ENCODE data around the gene LAMP2.
"Not testable (repeated sequence)": the region's sequence is repeated elsewhere in the genome, so short reads cannot be mapped to it uniquely, and the experiment has no call there.

Gene LAMP2

DNA sequence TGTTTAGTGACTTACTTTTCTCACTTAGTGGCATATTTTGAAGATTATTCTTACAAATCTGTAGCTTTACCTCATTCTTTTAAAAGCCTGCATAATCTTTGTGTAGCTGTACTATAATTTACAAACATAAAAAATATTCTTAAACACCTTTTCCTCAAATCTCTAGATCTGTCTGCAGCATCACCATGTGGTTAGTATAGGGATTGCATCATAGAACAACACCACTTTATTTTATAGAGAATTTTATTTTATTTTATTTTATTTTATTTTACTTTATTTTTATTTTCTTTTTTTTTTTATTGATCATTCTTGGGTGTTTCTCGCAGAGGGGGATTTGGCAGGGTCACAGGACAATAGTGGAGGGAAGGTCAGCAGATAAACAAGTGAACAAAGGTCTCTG, 6.4 kb upstream of the LAMP2 start:
- peak; percentile 57 for DNase-seq (ENCODE audit: low read depth)
- H3K4me3 ChIP-seq (replicated peaks; ENCODE audit: low read depth, low read length): not testable (repeated sequence)

DNA sequence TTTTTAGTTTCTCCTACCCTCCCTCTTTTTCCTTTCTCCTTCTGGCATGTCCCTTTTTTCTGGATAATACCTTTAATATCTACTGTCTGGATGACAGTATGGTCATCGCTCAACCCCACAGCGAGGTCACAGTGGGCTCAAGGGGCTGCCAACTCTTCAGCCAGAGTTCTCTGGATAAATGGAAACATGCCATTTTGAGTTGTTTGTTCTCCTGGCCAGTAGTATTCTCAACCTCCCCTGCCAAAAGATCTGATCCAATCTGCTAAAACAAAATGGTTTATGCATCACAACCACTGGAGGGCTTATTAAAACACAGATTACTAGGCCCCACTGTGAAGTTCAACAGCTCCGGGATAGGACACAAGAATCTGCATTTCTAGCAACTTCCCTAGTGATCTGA, 5.0 kb upstream of the LAMP2 start:
- TF ChIP-seq, protein P1, sequence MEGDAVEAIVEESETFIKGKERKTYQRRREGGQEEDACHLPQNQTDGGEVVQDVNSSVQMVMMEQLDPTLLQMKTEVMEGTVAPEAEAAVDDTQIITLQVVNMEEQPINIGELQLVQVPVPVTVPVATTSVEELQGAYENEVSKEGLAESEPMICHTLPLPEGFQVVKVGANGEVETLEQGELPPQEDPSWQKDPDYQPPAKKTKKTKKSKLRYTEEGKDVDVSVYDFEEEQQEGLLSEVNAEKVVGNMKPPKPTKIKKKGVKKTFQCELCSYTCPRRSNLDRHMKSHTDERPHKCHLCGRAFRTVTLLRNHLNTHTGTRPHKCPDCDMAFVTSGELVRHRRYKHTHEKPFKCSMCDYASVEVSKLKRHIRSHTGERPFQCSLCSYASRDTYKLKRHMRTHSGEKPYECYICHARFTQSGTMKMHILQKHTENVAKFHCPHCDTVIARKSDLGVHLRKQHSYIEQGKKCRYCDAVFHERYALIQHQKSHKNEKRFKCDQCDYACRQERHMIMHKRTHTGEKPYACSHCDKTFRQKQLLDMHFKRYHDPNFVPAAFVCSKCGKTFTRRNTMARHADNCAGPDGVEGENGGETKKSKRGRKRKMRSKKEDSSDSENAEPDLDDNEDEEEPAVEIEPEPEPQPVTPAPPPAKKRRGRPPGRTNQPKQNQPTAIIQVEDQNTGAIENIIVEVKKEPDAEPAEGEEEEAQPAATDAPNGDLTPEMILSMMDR (IDR thresholded peaks at IDR 0.05; ENCODE audit: low read length, missing control alignments): no peak

More for the DNA sequence above, 6.4 kb upstream of the LAMP2 start:
- TF ChIP-seq, protein P1 (IDR thresholded peaks at IDR 0.05; ENCODE audit: low read length, missing control alignments): peak; percentile 50

DNA sequence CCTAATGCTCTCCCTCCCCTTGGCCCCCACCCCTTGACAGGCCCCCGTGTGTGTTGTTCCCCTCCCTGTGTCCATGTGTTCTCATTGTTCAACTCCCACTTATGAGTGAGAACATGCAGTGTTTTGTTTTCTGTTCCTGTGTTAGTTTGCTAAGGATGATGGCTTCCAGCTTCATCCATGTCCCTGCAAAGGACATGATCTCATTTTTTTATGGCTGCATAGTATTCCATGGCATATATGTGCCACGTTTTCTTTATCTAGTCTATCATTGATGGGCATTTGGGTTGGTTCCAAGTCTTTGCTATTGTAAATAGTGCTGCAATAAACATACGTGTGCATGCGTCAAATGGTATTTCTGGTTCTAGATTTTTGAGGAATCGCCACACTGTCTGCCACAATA, 561 bp upstream of the LAMP2 start:
- not testable (repeated sequence) for DNase-seq (ENCODE audit: low read depth); H3K4me3 ChIP-seq (replicated peaks; ENCODE audit: low read depth, low read length)

More for the DNA sequence above, 5.0 kb upstream of the LAMP2 start:
- DNase-seq (ENCODE audit: low read depth): no peak
- H3K4me3 ChIP-seq (replicated peaks; ENCODE audit: low read depth, low read length): no peak overlapping the region

DNA sequence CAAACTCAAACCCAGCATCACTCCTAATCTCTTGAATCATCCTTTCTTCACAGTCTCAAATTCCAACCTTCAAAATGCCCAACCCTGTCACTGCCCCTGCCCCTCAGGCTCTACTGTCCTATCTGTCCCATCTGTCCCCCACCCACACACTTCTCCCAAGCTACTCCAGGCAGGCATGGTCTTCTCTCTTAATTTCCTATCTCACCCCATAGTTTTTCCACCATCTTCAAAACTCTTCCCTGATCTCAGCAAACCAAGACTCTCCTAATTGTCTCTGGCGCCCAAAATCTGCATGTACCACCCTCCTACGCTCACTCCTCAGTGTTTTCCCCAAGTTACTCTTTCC, 644 bp downstream of the LAMP2 start:
- DNase-seq (ENCODE audit: low read depth): no peak
- TF ChIP-seq, protein P1 (IDR thresholded peaks at IDR 0.05; ENCODE audit: low read length, missing control alignments): no peak
- H3K4me3 ChIP-seq (replicated peaks; ENCODE audit: low read depth, low read length): peak overlapping the region; percentile 79

DNA sequence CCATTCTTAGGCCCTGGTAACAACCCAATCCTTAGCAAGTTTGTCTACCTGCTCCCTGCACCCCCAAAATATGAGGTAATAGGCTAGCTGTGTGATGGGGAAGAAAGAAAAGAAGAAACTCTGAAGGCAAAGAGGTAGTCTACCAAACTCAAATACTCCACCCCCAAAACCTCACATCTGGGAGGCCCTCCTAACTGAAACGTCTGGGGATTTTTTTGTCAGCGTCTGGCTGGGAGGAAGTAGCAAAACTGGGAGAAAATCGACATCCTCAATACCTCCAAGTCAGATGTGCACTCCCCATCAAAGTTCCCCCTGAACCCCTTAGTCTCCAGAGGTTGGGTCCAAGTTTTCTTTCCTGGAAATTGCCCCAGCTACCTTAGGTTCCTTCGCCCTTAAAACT, 1.0 kb downstream of the LAMP2 start:
- peak overlapping the region; percentile 79 for H3K4me3 ChIP-seq (replicated peaks; ENCODE audit: low read depth, low read length)
- TF ChIP-seq, protein P1 (IDR thresholded peaks at IDR 0.05; ENCODE audit: low read length, missing control alignments): no peak
- DNase-seq (ENCODE audit: low read depth): no peak

DNA sequence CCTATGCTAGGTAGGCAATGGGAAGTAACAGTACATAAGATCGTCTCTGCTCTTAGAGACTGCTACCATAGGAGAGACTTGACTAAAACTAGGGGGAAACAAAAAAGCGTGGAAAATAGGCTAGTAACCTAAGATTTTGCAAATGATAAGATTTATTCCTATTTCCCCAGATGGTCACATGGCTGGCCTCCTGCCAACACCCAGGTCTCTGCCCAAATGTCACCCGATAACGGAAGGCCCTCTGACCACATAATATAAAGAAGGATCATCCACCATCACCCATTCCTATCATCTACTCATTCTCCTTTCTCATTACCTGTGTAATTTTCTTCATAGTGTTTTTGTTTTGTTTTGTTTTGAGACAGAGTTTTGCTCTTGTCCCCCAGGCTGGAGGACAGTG, 4.7 kb downstream of the LAMP2 start:
- TF ChIP-seq, protein P1 (IDR thresholded peaks at IDR 0.05; ENCODE audit: low read length, missing control alignments): no peak
- no peak for DNase-seq (ENCODE audit: low read depth)
- no peak overlapping the region for H3K4me3 ChIP-seq (replicated peaks; ENCODE audit: low read depth, low read length)

DNA sequence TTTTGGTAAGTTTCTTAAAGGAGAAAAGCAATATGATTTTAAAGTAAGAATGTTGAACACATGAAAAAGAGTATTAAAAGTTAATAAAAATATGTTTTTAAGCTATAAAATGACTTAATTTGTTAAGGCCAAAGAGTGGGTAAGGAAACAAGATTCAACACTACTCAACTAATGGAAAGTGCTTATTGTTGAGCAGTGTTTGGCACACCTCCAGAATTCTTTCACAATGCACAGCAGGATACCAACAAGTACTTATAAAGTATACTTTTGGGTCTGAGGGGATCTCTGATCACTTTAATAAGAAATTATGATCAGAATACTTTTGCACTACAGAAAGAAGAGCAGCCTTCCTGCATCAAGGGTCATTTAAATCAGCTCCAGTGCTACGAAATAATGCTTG, 5.9 kb downstream of the LAMP2 start:
- TF ChIP-seq, protein P1 (IDR thresholded peaks at IDR 0.05; ENCODE audit: low read length, missing control alignments): no peak
- DNase-seq (ENCODE audit: low read depth): peak; percentile 82
- H3K4me3 ChIP-seq (replicated peaks; ENCODE audit: low read depth, low read length): no peak overlapping the region

DNA sequence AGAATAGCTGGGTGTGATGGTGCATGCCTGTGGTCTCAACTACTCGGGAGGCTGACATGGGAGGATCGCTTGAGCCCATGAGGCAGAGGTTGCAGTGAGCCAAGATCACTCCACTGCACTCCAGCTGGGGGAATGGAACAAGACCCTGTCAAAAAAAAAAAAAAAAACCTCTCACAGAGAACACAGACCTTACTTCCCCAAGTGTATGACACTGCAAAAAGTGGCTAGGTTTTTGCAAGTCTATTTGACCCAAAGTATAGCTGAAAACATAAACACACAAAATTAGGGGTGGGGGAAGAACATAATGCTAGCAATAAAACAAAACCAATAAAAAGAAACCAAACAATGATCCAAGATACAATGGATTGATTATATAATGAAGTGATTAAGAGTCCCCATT, 6.7 kb downstream of the LAMP2 start:
- DNase-seq (ENCODE audit: low read depth): no peak
- TF ChIP-seq, protein P1 (IDR thresholded peaks at IDR 0.05; ENCODE audit: low read length, missing control alignments): no peak
- no peak overlapping the region for H3K4me3 ChIP-seq (replicated peaks; ENCODE audit: low read depth, low read length)

All from fibroblast of pulmonary artery (primary cell).